Neural cell (in vitro differentiated cells): ENCODE results near the gene KRT27.

ENCODE experiments used
- EP300 ChIP-seq: fragments of 450-650 bp; conservative IDR thresholded peaks from 2 replicates; pipeline ENCODE4 v1.6.1; 2014; ENCODE audit warnings: antibody characterized with exemption, mild to moderate bottlenecking, moderate library complexity; ENCODE audit not compliant: poor library complexity, severe bottlenecking
- EZH2 ChIP-seq: fragments of 200-600, 300-800 bp; shearing (Covaris generic), sonication (generic); IDR thresholded peaks from 2 replicates; pipeline ENCODE4 v1.6.1; 2014; ENCODE audit warnings: antibody characterized with exemption, low read length, borderline replicate concordance, mild to moderate bottlenecking; ENCODE audit not compliant: insufficient read depth, poor library complexity, severe bottlenecking
- MXI1 ChIP-seq: fragments of 450-650 bp; conservative IDR thresholded peaks from 2 replicates; pipeline ENCODE4 v1.6.1; 2014; ENCODE audit warnings: antibody characterized with exemption, mild to moderate bottlenecking; ENCODE audit not compliant: poor library complexity, severe bottlenecking
- POLR2AphosphoS5 ChIP-seq: IDR thresholded peaks from 2 replicates; pipeline ENCODE4 v1.6.1; 2012
- RAD21 ChIP-seq: fragments of 450-650 bp; conservative IDR thresholded peaks from 2 replicates; pipeline ENCODE4 v1.6.1; 2014; ENCODE audit warnings: antibody characterized with exemption, mild to moderate bottlenecking, moderate library complexity
- REST ChIP-seq: IDR thresholded peaks from 2 replicates; pipeline ENCODE4 v1.6.1; 2012; ENCODE audit warnings: borderline replicate concordance
- SMC3 ChIP-seq: fragments of 450-650 bp; conservative IDR thresholded peaks from 2 replicates; pipeline ENCODE4 v1.6.1; 2014; ENCODE audit warnings: antibody characterized with exemption, mild to moderate bottlenecking, moderate library complexity; ENCODE audit not compliant: poor library complexity
- TAF1 ChIP-seq: IDR thresholded peaks from 2 replicates; pipeline ENCODE4 v1.6.1; 2012; ENCODE audit warnings: low read depth
- TF ChIP-seq, protein P1 (sequence below): fragments of 450-650 bp; IDR thresholded peaks from 2 replicates; pipeline ENCODE4 v1.5.1; 2014; ENCODE audit warnings: antibody characterized with exemption, mild to moderate bottlenecking, moderate library complexity; ENCODE audit not compliant: poor library complexity, severe bottlenecking

DNA sequence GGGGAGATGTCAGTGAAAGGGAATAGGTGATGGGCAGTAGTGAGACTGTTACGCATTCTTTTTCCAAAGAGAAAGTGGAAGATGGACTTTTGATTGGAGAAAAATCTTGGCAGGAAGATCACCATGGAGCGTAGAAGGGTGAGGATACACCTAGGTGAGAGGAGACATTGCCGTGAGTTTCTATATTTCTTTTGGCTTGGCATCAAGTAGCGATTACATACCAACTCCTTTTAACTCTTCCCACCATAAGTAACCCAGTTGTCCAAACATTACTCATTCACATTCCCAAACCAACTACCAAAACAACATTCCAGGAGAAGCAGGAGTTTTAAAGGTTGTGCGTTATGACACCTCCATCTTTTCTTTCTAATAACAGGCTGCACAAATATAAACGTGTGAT is 28.1 kb upstream of the KRT27 start:
- TF ChIP-seq, protein P1, sequence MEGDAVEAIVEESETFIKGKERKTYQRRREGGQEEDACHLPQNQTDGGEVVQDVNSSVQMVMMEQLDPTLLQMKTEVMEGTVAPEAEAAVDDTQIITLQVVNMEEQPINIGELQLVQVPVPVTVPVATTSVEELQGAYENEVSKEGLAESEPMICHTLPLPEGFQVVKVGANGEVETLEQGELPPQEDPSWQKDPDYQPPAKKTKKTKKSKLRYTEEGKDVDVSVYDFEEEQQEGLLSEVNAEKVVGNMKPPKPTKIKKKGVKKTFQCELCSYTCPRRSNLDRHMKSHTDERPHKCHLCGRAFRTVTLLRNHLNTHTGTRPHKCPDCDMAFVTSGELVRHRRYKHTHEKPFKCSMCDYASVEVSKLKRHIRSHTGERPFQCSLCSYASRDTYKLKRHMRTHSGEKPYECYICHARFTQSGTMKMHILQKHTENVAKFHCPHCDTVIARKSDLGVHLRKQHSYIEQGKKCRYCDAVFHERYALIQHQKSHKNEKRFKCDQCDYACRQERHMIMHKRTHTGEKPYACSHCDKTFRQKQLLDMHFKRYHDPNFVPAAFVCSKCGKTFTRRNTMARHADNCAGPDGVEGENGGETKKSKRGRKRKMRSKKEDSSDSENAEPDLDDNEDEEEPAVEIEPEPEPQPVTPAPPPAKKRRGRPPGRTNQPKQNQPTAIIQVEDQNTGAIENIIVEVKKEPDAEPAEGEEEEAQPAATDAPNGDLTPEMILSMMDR = no peak
- TF ChIP-seq SMC3 = no peak
- no peak for TF ChIP-seq POLR2AphosphoS5
- no peak for TF ChIP-seq EZH2
- TF ChIP-seq EP300 = no peak
- TF ChIP-seq TAF1 = no peak
- no peak for TF ChIP-seq RAD21
- TF ChIP-seq MXI1 = no peak
- no peak for TF ChIP-seq REST
